RWPE1 (cell line): ENCODE measurements around the gene HSPB6.

ENCODE experiments used
- CTCF ChIA-PET: fragments of 350-600 bp; sonication (Branson Sonifier 250); formaldehyde crosslinking; extraction: SDS; loops from one replicate; lab custom pipeline; 2021; lab: Yijun Ruan, JAX
- POLR2A ChIA-PET: fragments of 400-600 bp; formaldehyde crosslinking; extraction: SDS; loops from one replicate; lab custom pipeline; 2020; ENCODE audit warnings: antibody characterized with exemption; ENCODE audit not compliant: low non-redundant PET; lab: Yijun Ruan, JAX
- DNase-seq: peaks from one replicate; pipeline ENCODE4 v3.0.0; 2012; ENCODE audit warnings: low spot score
- H3K27ac ChIP-seq: fragments of 450-650 bp; 2 replicates; pipeline ENCODE4 v1.5.1; 2017
- CTCF ChIP-seq: fragments of 450-650 bp; conservative IDR thresholded peaks from 2 replicates; pipeline ENCODE4 v1.5.1; 2017; ENCODE audit warnings: low read depth, mild to moderate bottlenecking

Gene HSPB6

DNA sequence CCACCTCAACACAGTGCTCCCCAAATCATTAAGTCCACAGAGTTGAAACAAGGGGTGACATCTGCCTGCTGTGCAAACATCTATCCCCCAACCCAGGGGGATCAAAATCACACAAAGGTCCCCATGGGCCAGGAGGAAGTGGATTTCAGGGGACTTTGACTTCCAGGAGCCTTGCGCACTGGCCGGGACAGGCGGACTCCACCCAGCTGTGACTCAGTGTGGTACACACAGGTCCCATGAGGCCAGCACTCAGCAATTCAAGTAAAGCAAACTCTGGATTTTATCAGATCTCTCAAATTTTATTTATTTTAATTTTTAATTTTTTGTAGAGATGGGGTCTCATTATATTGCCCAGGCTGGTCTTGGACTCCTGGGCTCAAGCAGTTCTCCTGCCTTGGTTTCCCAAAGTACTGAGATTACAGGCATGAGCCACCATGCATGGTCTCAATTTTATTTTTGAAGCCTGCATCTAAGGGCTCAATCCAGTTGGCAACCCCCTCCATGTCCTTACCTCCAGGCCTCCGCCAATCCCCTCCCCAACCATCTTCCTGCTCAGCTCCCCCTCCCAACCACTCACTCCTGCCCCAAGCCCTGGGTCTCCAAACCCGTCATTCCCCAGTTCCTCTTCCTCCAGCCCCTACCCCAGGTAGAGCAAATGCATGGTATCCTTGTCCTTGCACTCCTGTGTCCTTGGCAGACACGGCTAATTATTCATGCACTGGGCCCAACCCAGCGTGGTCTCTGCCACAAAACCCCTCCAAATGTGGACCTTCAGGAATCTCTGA is 36.7 kb upstream of the HSPB6 start:
- POLR2A ChIA-PET, result no interaction called here
- no peak for DNase-seq
- H3K27ac ChIP-seq, result no peak overlapping the region
- CTCF ChIA-PET, result no interaction called here
- TF ChIP-seq CTCF, result no peak

DNA sequence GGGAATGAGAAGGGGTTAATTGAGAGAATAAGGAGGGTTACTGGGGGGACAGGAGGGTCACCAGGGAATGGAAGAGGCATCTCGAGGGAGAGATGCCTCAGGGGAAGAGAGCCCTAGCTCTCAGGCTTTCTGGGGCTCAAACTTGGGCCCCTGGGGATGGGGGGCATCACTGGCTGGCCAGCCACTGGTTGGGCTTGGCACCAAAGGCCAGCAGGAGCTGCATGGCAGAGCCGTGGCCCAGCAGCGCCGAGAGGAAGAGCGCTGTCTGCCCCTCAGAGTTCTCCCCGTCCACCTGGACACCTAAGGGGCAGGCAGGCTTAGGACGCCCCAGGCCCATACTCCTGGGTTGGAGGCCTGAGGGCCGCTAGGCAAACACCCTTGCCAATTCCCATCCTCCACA is 36.1 kb upstream of the HSPB6 start:
- ChIA-PET POLR2A (no interaction called here), CTCF (no interaction called here)

DNA sequence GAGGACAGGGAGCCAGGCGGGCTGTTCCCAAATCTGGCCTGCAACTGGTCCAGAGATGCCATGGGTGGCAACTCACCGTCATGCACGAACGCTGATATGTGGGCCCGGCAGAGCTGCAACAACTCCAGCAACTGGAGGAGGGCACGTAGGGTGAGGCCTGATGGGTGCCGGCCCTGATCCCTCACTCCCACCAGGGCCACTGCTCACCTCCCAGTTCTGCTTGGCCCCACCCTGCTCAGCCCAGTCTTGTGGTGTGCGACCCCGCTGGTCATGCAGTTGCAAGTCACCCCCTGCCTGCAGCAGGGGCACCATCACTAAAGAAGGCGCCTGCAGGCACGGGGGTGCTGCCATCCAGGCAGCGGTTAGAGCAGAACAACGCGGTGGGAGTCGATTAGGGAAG is 35.5 kb upstream of the HSPB6 start:
- POLR2A ChIA-PET, result no interaction called here
- no peak overlapping the region for H3K27ac ChIP-seq
- CTCF ChIA-PET, result no interaction called here
- DNase-seq, result no peak
- TF ChIP-seq CTCF, result no peak

More for the DNA sequence above, 36.1 kb upstream of the HSPB6 start:
- no peak overlapping the region for H3K27ac ChIP-seq
- TF ChIP-seq CTCF, result no peak
- no peak for DNase-seq

DNA sequence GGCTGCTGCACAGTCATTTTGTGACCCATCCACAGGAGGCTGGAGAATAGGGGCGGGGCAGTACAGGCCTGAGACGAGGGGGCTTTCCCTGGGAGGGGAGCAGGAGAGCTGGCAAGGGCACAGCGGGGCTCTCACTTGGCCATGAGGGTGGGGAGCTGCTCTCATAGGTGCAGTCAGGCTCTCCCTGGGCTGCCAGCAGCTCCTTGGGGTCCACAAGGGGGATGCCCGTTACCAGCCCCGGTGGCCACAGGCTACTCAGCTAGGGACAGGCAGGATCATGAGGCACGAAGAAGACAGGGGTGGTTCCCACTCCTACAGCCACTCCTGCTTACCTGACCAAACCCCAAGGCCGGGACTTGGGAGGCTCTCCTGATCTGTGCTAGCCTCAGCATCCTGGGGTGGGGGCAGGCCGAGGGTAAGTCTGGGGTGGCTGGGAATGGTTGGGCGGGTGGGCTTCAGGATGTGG is 35.0 kb upstream of the HSPB6 start:
- no peak for TF ChIP-seq CTCF
- ChIA-PET CTCF (no interaction called here), POLR2A (no interaction called here)
- H3K27ac ChIP-seq, result no peak overlapping the region
- DNase-seq, result no peak

DNA sequence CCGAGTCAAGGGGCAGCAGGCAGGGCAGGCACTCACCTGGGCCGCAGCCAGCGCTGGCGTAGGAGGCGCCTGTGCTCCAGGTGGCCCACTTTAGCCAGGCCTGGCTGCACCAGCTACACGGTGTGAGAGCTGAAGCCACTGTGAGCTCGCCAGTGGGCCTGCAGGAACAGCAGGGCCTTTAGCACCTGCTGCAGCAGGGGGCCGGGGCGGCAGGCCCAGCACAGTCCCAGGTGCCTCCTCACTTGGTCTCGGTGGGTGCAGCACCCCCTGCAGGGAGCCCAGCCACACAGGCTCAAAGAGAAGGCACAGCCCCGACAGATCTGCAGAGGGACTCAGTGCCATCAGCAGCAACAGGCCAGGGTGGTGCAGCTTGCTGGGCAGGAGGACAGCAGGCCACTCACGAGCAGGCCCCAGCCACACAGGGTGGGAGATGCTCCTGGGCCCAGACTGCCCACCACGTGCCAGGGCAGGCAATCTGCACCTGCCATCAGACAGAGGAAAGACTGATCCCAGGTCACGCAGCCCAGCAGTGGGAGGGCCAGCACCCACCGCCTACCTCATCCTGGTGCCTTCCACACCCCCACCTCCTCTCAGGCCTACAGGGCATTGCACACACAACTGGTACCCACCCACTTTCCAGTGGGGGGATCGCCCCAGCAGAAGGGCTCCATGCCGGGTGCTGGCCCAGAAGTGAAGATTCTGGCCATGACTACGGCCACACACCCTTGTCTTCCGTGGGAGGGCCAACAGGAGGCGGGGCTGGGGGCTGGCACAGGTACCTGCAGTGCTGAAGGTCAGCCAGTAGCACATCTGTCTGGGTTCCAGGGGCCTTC is 34.4 kb upstream of the HSPB6 start:
- H3K27ac ChIP-seq, result no peak overlapping the region
- TF ChIP-seq CTCF, result no peak
- DNase-seq, result no peak
- CTCF ChIA-PET, result interaction anchor here (0.6 kb wide), 1 partner anchor 9 kb away, joined by 3 read pairs; no protein-coding TSS in a partner anchor
- POLR2A ChIA-PET, result no interaction called here

DNA sequence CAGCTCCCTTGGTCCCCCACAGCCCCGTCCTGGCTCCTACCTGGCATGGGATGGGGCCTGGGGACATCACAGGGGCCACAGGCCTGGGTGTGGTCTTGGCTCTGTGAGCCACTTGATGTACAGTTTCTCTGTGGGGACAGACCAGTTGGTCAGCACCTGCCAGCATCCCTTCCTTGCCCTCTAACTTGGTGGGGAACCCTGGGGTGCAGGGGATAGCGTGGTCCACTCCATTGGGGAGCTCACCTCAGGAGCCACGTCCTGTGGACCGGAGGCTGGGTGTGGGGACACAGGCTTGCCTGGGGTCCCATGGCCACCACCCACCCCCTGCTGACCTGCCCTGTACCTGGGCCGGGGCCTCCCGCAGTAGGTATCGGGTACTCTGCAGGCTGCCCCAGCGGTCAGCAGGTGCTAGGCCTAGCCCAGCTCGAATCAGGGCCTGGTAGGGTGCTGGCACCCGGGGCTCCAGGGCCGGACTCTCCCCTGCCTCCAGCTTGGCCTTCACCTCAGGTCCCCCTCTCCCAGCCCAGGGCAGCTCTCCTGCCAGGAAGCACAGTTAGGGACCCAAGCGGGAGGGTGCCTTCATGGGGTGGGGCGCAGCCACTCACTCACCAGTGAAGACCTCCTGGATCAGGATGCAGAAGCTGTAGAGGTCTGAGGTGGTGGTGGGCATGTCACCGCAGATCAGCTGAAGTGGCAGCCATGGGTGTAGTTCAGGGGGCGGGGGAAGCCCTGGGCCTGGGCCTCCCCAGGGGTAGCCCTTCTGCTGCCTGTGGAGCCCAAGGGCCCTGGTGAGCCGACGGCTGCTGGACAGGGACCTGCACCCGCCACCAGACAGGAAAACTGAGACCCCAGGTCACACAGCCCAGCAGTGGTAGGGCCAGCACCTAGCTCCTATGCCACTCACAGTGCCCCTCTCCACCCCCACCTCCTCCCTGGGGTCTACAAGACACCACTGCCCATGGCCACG is 33.4 kb upstream of the HSPB6 start:
- DNase-seq, result no peak
- ChIA-PET POLR2A (no interaction called here), CTCF (interaction anchor here (0.6 kb wide), 1 partner anchor 10 kb away, joined by 3 read pairs; no protein-coding TSS in a partner anchor)
- TF ChIP-seq CTCF, result no peak
- H3K27ac ChIP-seq, result no peak overlapping the region; the same call in 1 of the 2 replicates
